Activated CD4-positive, alpha-beta T cell treated with anti-CD3 and anti-CD28 coated beads, Interleukin-2, amount 50 U/mL, for 48 hours (primary cell): ENCODE measurements around the gene POU4F3.

Experiments used
- DNase-seq, 2 experiments: peaks; one replicate each; pipeline ENCODE4 v3.0.0-alpha.2; 2020

Gene POU4F3

GRCh38 chr5:146340260-146341081, 1.8 kb downstream of the POU4F3 start:
- DNase-seq = peak; percentile 48 to 53

- no peak for DNase-seq
Measured at GRCh38 chr5:146341854-146342253, 3.2 kb downstream of the POU4F3 start.

- no peak for DNase-seq
Measured at GRCh38 chr5:146342519-146342881, 3.9 kb downstream of the POU4F3 start.

GRCh38 chr5:146342882-146343865, 4.5 kb downstream of the POU4F3 start:
- no peak for DNase-seq

GRCh38 chr5:146344155-146345118, 5.8 kb downstream of the POU4F3 start:
- DNase-seq = no peak

GRCh38 chr5:146345240-146345577, 6.6 kb downstream of the POU4F3 start:
- no peak for DNase-seq

- no peak for DNase-seq
Measured at GRCh38 chr5:146345578-146346366, 7.1 kb downstream of the POU4F3 start.

- no peak for DNase-seq
Measured at GRCh38 chr5:146357126-146357525, 18.5 kb downstream of the POU4F3 start.

- no peak for DNase-seq
Measured at GRCh38 chr5:146359836-146360235, 21.2 kb downstream of the POU4F3 start.

- no peak for DNase-seq
Measured at GRCh38 chr5:146363161-146363874, 24.7 kb downstream of the POU4F3 start.

GRCh38 chr5:146365618-146366017, 27.0 kb downstream of the POU4F3 start:
- DNase-seq = no peak

- no peak for DNase-seq
Measured at GRCh38 chr5:146366904-146367303, 28.3 kb downstream of the POU4F3 start.

- no peak for DNase-seq
Measured at GRCh38 chr5:146368137-146368536, 29.5 kb downstream of the POU4F3 start.

GRCh38 chr5:146369691-146370090, 31.1 kb downstream of the POU4F3 start:
- DNase-seq = no peak

GRCh38 chr5:146376821-146377220, 38.2 kb downstream of the POU4F3 start:
- DNase-seq = no peak

GRCh38 chr5:146378986-146379385, 40.3 kb downstream of the POU4F3 start:
- DNase-seq = no peak

- no peak for DNase-seq
Measured at GRCh38 chr5:146380714-146381113, 42.1 kb downstream of the POU4F3 start.

- DNase-seq = no peak
Measured at GRCh38 chr5:146388386-146388785, 49.7 kb downstream of the POU4F3 start.

GRCh38 chr5:146390469-146390868, 51.8 kb downstream of the POU4F3 start:
- DNase-seq = no peak
